Glutamatergic neuron (in vitro differentiated cells): ENCODE data around the gene TMEM259. TPM values are rescaled to one million over a fixed set of nuclear protein-coding genes. Genes with fewer than 3 reads are reported as not detected.

Experiments
- DNase-seq: peaks from one replicate; pipeline ENCODE4 v3.0.0; 2022
- H3K27ac Mint-ChIP-seq: one replicate; pipeline ENCODE4 v1.8.0; 2020; ENCODE audit warnings: mild to moderate bottlenecking, mixed read lengths, inconsistent platforms; ENCODE audit not compliant: unreplicated experiment
- H3K27me3 Mint-ChIP-seq: one replicate; pipeline ENCODE4 v1.8.0; 2020; ENCODE audit warnings: mild to moderate bottlenecking, moderate library complexity, mixed read lengths, inconsistent platforms; ENCODE audit not compliant: unreplicated experiment
- H3K36me3 Mint-ChIP-seq: one replicate; pipeline ENCODE4 v1.8.0; 2020; ENCODE audit warnings: mild to moderate bottlenecking, mixed read lengths, inconsistent platforms; ENCODE audit not compliant: unreplicated experiment
- H3K4me1 Mint-ChIP-seq: one replicate; pipeline ENCODE4 v1.8.0; 2020; ENCODE audit warnings: mild to moderate bottlenecking, low read depth, mixed read lengths, inconsistent platforms; ENCODE audit not compliant: unreplicated experiment
- H3K4me3 Mint-ChIP-seq: one replicate; pipeline ENCODE4 v1.8.0; 2020; ENCODE audit warnings: mild to moderate bottlenecking, mixed read lengths, inconsistent platforms; ENCODE audit not compliant: unreplicated experiment
- H3K9me3 Mint-ChIP-seq: one replicate; pipeline ENCODE4 v1.8.0; 2020; ENCODE audit warnings: mild to moderate bottlenecking, moderate library complexity, mixed read lengths, inconsistent platforms; ENCODE audit not compliant: unreplicated experiment
- total RNA-seq: library from RNA; stranded (reverse); fragmentation: NEBNext Ultra II Directional; extraction: Animal tissue kit (Norgen Biotek cat#: 25700); gene quantifications from one replicate; pipeline ENCODE4 v1.2.1, GENCODE V29; 2021; ENCODE audit not compliant: unreplicated experiment
- TF ChIP-seq, protein P1 (sequence below): fragments of 200-600 bp; sonication (generic); IDR thresholded peaks from one replicate; pipeline ENCODE4 v1.5.0; 2021; ENCODE audit not compliant: partially characterized antibody, unreplicated experiment

Gene TMEM259
- total RNA-seq, 1 donor from 2014 or later, result 222 TPM

DNA sequence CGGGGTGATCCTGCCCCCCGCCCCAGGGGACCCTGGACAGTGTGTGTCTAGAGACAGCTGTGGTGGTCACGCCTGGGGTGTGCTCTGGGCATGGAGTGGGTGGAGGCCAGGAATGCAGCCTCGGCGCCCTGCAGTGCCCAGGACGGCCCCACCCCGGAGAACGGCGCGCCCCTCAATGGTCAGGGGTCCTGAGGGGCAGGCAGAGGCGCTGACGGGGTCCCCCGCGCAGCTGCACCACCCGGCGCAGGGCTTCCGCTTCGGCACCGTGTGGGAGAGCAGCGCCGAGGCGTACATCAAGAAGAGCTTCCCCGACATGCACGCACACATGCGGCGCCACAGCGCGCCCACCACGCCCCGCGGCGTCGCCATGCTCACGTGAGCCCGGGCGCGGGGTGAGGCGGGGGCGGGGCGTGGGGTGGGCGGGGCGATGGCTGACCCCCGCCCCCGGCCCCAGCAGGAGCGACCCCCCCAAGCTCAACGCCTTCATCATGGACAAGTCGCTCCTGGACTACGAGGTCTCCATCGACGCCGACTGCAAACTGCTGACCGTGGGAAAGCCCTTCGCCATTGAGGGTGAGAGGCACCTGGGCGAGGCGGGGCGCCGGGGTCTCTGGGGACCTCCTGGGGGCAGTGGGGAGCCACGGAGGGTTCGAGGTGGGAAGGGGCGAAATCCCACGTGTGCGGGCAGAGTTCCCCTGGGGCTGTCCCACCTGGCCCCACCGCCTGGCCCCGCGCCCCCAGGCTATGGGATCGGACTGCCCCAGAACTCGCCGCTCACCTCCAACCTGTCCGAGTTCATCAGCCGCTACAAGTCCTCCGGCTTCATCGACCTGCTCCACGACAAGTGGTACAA, 13.3 kb downstream of the TMEM259 start:
- no peak overlapping the region for H3K27ac Mint-ChIP-seq
- no peaks in the 10 kb centered on the region for H3K4me1 Mint-ChIP-seq
- peaks cover 10% of the 10 kb centered on the region for H3K27me3 Mint-ChIP-seq
- H3K9me3 Mint-ChIP-seq, result peaks cover 6% of the 10 kb centered on the region
- TF ChIP-seq, protein P1, sequence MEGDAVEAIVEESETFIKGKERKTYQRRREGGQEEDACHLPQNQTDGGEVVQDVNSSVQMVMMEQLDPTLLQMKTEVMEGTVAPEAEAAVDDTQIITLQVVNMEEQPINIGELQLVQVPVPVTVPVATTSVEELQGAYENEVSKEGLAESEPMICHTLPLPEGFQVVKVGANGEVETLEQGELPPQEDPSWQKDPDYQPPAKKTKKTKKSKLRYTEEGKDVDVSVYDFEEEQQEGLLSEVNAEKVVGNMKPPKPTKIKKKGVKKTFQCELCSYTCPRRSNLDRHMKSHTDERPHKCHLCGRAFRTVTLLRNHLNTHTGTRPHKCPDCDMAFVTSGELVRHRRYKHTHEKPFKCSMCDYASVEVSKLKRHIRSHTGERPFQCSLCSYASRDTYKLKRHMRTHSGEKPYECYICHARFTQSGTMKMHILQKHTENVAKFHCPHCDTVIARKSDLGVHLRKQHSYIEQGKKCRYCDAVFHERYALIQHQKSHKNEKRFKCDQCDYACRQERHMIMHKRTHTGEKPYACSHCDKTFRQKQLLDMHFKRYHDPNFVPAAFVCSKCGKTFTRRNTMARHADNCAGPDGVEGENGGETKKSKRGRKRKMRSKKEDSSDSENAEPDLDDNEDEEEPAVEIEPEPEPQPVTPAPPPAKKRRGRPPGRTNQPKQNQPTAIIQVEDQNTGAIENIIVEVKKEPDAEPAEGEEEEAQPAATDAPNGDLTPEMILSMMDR, result no peak
- no peaks in the 10 kb centered on the region for H3K36me3 Mint-ChIP-seq
- peak; percentile 13 for DNase-seq
- H3K4me3 Mint-ChIP-seq, result no peak overlapping the region

DNA sequence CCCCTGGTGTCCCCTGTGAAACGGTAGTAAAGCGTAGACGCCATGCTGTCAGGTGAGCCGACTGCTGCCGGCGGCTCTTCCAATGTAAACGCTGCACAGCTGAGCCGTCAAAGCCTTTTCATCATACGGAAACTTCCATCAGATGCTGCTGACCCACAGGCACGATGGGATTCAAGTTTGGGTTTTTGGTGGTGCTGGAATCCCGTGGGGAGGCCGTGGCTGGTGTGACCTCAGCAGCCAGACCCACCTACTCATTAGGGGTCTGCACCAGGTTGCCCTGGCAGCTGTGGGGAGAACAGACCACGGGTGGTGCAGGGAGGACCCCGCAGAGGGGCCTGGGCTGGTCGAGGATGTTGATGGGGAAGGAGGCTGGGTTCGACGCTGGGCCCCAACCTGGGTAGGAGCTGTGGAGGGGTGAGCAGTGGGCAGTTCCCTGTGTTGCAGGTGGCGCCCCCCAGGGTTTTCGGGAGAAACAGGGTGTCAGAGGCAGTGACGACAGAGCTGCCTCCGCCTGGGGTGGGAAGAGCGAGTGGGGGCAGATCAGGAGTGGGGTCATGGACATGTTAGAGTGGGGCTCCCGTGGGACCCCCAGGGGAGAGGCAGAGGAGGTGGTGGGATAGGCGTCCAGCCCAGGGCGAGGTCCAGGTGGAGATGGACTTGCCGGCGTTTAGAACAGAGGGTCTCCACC, 14.1 kb downstream of the TMEM259 start:
- TF ChIP-seq, protein P1, result no peak
- Mint-ChIP-seq H3K4me1 (no peaks in the 10 kb centered on the region), H3K27me3 (peaks cover 12% of the 10 kb centered on the region), H3K9me3 (peaks cover 9% of the 10 kb centered on the region), H3K36me3 (no peaks in the 10 kb centered on the region), H3K4me3 (no peak overlapping the region), H3K27ac (no peak overlapping the region)
- peak; percentile 18 for DNase-seq

DNA sequence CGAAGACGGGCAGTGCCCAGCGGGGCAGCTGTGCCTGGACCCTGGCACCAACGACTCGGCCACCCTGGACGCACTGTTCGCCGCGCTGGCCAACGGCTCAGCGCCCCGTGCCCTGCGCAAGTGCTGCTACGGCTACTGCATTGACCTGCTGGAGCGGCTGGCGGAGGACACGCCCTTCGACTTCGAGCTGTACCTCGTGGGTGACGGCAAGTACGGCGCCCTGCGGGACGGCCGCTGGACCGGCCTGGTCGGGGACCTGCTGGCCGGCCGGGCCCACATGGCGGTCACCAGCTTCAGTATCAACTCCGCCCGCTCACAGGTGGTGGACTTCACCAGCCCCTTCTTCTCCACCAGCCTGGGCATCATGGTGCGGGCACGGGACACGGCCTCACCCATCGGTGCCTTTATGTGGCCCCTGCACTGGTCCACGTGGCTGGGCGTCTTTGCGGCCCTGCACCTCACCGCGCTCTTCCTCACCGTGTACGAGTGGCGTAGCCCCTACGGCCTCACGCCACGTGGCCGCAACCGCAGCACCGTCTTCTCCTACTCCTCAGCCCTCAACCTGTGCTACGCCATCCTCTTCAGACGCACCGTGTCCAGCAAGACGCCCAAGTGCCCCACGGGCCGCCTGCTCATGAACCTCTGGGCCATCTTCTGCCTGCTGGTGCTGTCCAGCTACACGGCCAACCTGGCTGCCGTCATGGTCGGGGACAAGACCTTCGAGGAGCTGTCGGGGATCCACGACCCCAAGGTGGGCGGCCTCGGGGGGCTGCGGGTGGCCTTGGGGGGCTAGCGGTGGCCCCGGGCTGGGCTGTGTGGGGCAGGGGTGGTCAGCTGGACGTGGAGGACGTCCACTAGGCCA, 15.9 kb downstream of the TMEM259 start:
- peak; percentile 18 for DNase-seq

DNA sequence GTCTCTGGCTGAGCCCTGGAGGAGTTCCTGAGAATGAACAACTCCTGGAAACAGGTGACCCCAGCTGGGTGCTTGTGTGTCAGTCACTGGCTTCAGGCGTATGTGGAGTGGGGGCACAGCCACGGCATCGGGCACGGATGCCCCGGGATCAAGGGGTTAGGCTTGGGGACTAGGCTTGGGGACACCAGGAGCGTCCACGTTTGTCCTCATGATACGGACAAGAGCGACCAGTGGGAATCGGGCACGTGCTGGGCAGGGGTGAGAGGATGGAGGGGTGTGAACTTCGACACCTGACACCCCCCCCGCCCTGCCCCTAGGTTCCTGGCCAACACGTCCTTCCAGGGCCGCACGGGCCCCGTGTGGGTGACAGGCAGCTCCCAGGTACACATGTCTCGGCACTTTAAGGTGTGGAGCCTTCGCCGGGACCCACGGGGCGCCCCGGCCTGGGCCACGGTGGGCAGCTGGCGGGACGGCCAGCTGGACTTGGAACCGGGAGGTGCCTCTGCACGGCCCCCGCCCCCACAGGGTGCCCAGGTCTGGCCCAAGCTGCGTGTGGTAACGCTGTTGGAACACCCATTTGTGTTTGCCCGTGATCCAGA, 16.6 kb downstream of the TMEM259 start:
- Mint-ChIP-seq H3K9me3 (peaks cover 10% of the 10 kb centered on the region), H3K27me3 (peaks cover 14% of the 10 kb centered on the region), H3K4me3 (no peak overlapping the region), H3K36me3 (no peaks in the 10 kb centered on the region), H3K27ac (no peak overlapping the region), H3K4me1 (peaks cover under 1% of the 10 kb centered on the region)
- peak; percentile 7 for DNase-seq
- TF ChIP-seq, protein P1, result no peak

More for the DNA sequence above, 15.9 kb downstream of the TMEM259 start:
- no peaks in the 10 kb centered on the region for H3K4me1 Mint-ChIP-seq
- H3K27me3 Mint-ChIP-seq, result peaks cover 12% of the 10 kb centered on the region
- H3K36me3 Mint-ChIP-seq, result no peaks in the 10 kb centered on the region
- H3K27ac Mint-ChIP-seq, result no peak overlapping the region
- TF ChIP-seq, protein P1, result no peak
- H3K9me3 Mint-ChIP-seq, result peaks cover 9% of the 10 kb centered on the region
- no peak overlapping the region for H3K4me3 Mint-ChIP-seq
